A673 (cell line): ENCODE measurements around the gene NEURL1.

Experiments
- CTCF ChIP-seq: fragments of 300-800, 200-600 bp; sonication (generic); conservative IDR thresholded peaks from 2 replicates; pipeline ENCODE4 v1.5.1; 2017; ENCODE audit warnings: low read depth, mild to moderate bottlenecking, antibody characterized with exemption, low read length, moderate library complexity, mixed read lengths
- EZH2 ChIP-seq: fragments of 200-600 bp; sonication (generic); IDR thresholded peaks from 2 replicates; pipeline ENCODE4 v1.6.1; 2017; ENCODE audit warnings: borderline replicate concordance, low read depth, mild to moderate bottlenecking, mixed read lengths, antibody characterized with exemption, low read length; ENCODE audit not compliant: poor library complexity, severe bottlenecking

GRCh38 chr10:103637011-103637410 is 143.5 kb downstream of the NEURL1 start:
- no peak for TF ChIP-seq CTCF
- TF ChIP-seq EZH2, result no peak
